Adrenal gland (tissue), 12 donors: ENCODE data around the gene POU3F4. TPM values are rescaled to one million over a fixed set of nuclear protein-coding genes. Genes with fewer than 3 reads are reported as not detected.

Experiments used
- DNase-seq, 7 donors: peaks; one replicate each; pipeline ENCODE4 v3.0.0-alpha.2; 2019 to 2020
- H3K27ac ChIP-seq, 5 donors: fragments of 200-600 bp; sonication (generic) in 4 of 5; 1 replicate in 3 of 5; 2 replicates in 2 of 5; pipeline versions ENCODE4 v1.5.1 to v1.8.0; 2016 to 2020; ENCODE audit warnings: mild to moderate bottlenecking in 1 of 5
- H3K27me3 ChIP-seq: fragments of 200-600 bp; 2 replicates; pipeline ENCODE4 v1.8.0; 2021
- H3K36me3 ChIP-seq, 2 donors: fragments of 200-600 bp; replicated peaks in 1 of 2; 1 replicate in 1 of 2; 2 replicates in 1 of 2; pipeline versions ENCODE4 v1.5.1 to v1.8.0; 2018 to 2022
- H3K4me1 ChIP-seq, 2 donors: fragments of 200-600 bp; replicated peaks in 1 of 2; 1 replicate in 1 of 2; 2 replicates in 1 of 2; pipeline versions ENCODE4 v1.5.1 to v1.8.0; 2018 to 2021
- H3K4me3 ChIP-seq, 4 donors: fragments of 200-600 bp; sonication (generic) in 3 of 4; one replicate each; pipeline ENCODE4 v1.5.1; 2016 to 2018
- H3K9me3 ChIP-seq, 3 donors: fragments of 200-600 bp; sonication (generic) in 1 of 3; replicated peaks in 1 of 3; 1 replicate in 2 of 3; 2 replicates in 1 of 3; pipeline versions ENCODE4 v1.5.1 to v1.8.0; 2016 to 2021
- CTCF ChIP-seq, 6 experiments: fragments of 450-650 bp in 4 of 6; fragments of 200-600 bp in 2 of 6; sonication (generic) in 1 of 6; IDR thresholded peaks; 1 replicate in 5 of 6; 2 replicates in 1 of 6; pipeline versions ENCODE4 v1.5.1 to v1.8.0; 2016 to 2021; ENCODE audit warnings: antibody characterized with exemption in 6 of 6, mild to moderate bottlenecking in 2 of 6, moderate library complexity in 1 of 6
- POLR2A ChIP-seq, 2 donors: fragments of 450-650 bp; IDR thresholded peaks; one replicate each; pipeline ENCODE4 v1.6.1; 2017; ENCODE audit warnings: antibody characterized with exemption in 2 of 2, mild to moderate bottlenecking in 2 of 2, moderate library complexity in 1 of 2
- WGBS, 4 donors: extraction: QIAGEN DNeasy Blood & Tissue Kit in 2 of 4; methylation state at CpG; one replicate each; pipeline versions ENCODE4 v1.1.5 to v1.1.7; 2013 to 2017; 5-methylcytosine and 5-hydroxymethylcytosine counted together
- intact Hi-C, 2 donors: fragments of 100-400 bp; cut with DNase I; formaldehyde crosslinking; loops; one replicate each; pipeline versions ENCODE4 v1.14.1 to v1.15.0; 2022 to 2023
- polyA plus RNA-seq, 3 donors: library from polyadenylated mRNA; stranded (reverse); fragments of 200-250 nt in 2 of 3; fragments of 350-450 nt in 1 of 3; fragmentation: Illumina TruSeq in 1 of 3; extraction: RNeasy Lipid Tissue Mini Kit (QIAGEN cat#74804) in 1 of 3; gene quantifications; one replicate each; pipeline ENCODE4 v1.2.3, GENCODE V29; 2013 to 2014
- total RNA-seq, 9 donors: library from RNA; depleted of rRNA in 4 of 9; stranded (reverse); fragments of >200 nt in 4 of 9; fragments of 120-200 nt in 1 of 9; fragmentation: NEBNext Ultra II Directional in 1 of 9; extraction: Animal tissue kit (Norgen Biotek cat#: 25700) in 1 of 9; gene quantifications; one replicate each; pipeline versions ENCODE4 v1.1.0 to v1.2.4, GENCODE V29; 2013 to 2023
- donor health status: healthy with polysubstance abuse.
- donor health status: Bipolar disorder and iron deficiency.
- donor health status: DM: yes; HTN: yes; CAD: no.
- donor health status: DM: no; HTN: no; CAD: no.
- donor health status: DM: no; HTN: no; CAD: no.
- donor health status: DM: yes; HTN: yes; CAD: no.

Gene POU3F4
- total and polyA plus RNA-seq, 12 donors: 0.08 TPM; not detected in 11

DNA sequence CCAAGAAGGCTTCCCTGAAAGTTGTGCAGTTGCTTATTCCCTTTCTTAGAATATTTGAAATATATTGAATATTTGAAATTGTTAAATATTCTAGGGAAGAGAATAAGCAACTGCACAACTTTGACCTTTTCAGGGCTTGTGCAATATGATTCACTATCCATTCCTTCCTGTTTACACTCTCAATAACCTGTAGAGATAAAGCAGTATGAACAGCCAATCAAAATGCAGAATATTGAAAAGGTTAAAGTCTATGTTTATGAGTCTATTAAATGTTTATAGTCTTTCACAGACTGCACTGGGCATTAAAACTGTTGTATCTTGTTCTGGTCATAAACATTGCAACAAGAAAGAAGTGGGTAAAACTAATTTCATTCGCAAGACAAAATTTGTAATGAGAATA lies 13.8 kb downstream of the POU3F4 start:
- intact Hi-C loops: no loop called here
- H3K4me3 ChIP-seq: no peak overlapping the region
- DNase-seq: no peak
- H3K4me1 ChIP-seq: no peaks in the 10 kb centered on the region
- TF ChIP-seq POLR2A (IDR thresholded peaks at IDR 0.05) (no peak), CTCF (IDR thresholded peaks at IDR 0.05) (no peak)
- H3K27ac ChIP-seq: no peak overlapping the region
- WGBS, 4 donors: 65 to 85% (median 76%) methylated on average over 1 of the region's 1 CpG
- H3K27me3 ChIP-seq: peaks cover 38% of the 10 kb centered on the region
- no peaks in the 10 kb centered on the region for H3K36me3 ChIP-seq
- no peaks in the 10 kb centered on the region for H3K9me3 ChIP-seq

GRCh38 chrX:83529950-83530349 lies 21.9 kb downstream of the POU3F4 start:
- no peak for DNase-seq
- peaks cover 19% of the 10 kb centered on the region for H3K27me3 ChIP-seq
- H3K9me3 ChIP-seq: no peaks in the 10 kb centered on the region
- intact Hi-C loops: no loop called here
- H3K4me1 ChIP-seq: no peaks in the 10 kb centered on the region
- 18 to 68% (median 46%) methylated on average over 1 of the region's 1 CpG for WGBS, 4 donors
- TF ChIP-seq POLR2A (IDR thresholded peaks at IDR 0.05) (no peak), CTCF (IDR thresholded peaks at IDR 0.05) (no peak)
- H3K27ac ChIP-seq: no peak overlapping the region
- H3K4me3 ChIP-seq: no peak overlapping the region
- H3K36me3 ChIP-seq: no peaks in the 10 kb centered on the region

GRCh38 chrX:83535417-83536196 lies 27.5 kb downstream of the POU3F4 start:
- H3K4me1 ChIP-seq: no peaks in the 10 kb centered on the region
- TF ChIP-seq POLR2A (IDR thresholded peaks at IDR 0.05) (no peak), CTCF (IDR thresholded peaks at IDR 0.05) (no peak)
- 42 to 56% (median 47%) methylated on average over 7 of the region's 7 CpGs for WGBS, 4 donors
- no peak for DNase-seq
- no peaks in the 10 kb centered on the region for H3K9me3 ChIP-seq
- no peak overlapping the region for H3K27ac ChIP-seq
- no peaks in the 10 kb centered on the region for H3K36me3 ChIP-seq
- peak overlapping the region in 1 of 4 donors; percentile 32 for H3K4me3 ChIP-seq
- H3K27me3 ChIP-seq: peaks cover 6% of the 10 kb centered on the region
- intact Hi-C loops: no loop called here
